GM21526 (cell line): Measurements from ENCODE around the gene GPR22.

Experiments
- ATAC-seq: cut with Tn5 transposase; IDR thresholded peaks from one replicate; pipeline ENCODE4 v1.9.1; 2021; ENCODE audit warnings: moderate library complexity; ENCODE audit not compliant: unreplicated experiment, low FRiP score

The GPR22 gene

GRCh38 chr7:107469929-107470328, at the start of gene GPR22:
TSS of gene GPR22 (plus strand) at chr7:107470057. CDS start at chr7:107474061, 4,004 bp downstream.
- no peak for ATAC-seq

GRCh38 chr7:107427462-107427861, 42.4 kb upstream of the GPR22 start:
- ATAC-seq, result no peak

- ATAC-seq, result no peak
These were observed 41.2 kb upstream of the GPR22 start for GRCh38 chr7:107428642-107429041.

GRCh38 chr7:107430057-107430456, 39.8 kb upstream of the GPR22 start:
- ATAC-seq, result no peak

GRCh38 chr7:107432261-107432660, 37.6 kb upstream of the GPR22 start:
- no peak for ATAC-seq

GRCh38 chr7:107435749-107436148, 34.1 kb upstream of the GPR22 start:
- ATAC-seq, result no peak

- no peak for ATAC-seq
These were observed 30.8 kb upstream of the GPR22 start for GRCh38 chr7:107439025-107439424.

GRCh38 chr7:107441581-107442422, 28.1 kb upstream of the GPR22 start:
- no peak for ATAC-seq

- ATAC-seq, result no peak
These were observed 27.2 kb upstream of the GPR22 start for GRCh38 chr7:107442678-107443077.

- no peak for ATAC-seq
These were observed 23.3 kb upstream of the GPR22 start for GRCh38 chr7:107446531-107446930.

GRCh38 chr7:107446988-107447387, 22.9 kb upstream of the GPR22 start:
- no peak for ATAC-seq

- ATAC-seq, result no peak
These were observed 18.9 kb upstream of the GPR22 start for GRCh38 chr7:107450970-107451369.

GRCh38 chr7:107453388-107453787, 16.5 kb upstream of the GPR22 start:
- ATAC-seq, result no peak

- ATAC-seq, result no peak
These were observed 7.8 kb upstream of the GPR22 start for GRCh38 chr7:107461938-107462533.

- ATAC-seq, result no peak
These were observed 6.4 kb upstream of the GPR22 start for GRCh38 chr7:107463139-107464078.

GRCh38 chr7:107464666-107465226, 5.1 kb upstream of the GPR22 start:
- no peak for ATAC-seq

GRCh38 chr7:107467972-107468371, 1.9 kb upstream of the GPR22 start:
- no peak for ATAC-seq

GRCh38 chr7:107468824-107469223, 1.0 kb upstream of the GPR22 start:
- ATAC-seq, result no peak

GRCh38 chr7:107471292-107472070, 1.6 kb downstream of the GPR22 start:
- ATAC-seq, result no peak

GRCh38 chr7:107472116-107472515, 2.3 kb downstream of the GPR22 start:
- no peak for ATAC-seq
